Measurements from ENCODE around the gene PF4V1.
A peak's percentile ranks its signal among the peaks of the same experiment; 100 is the strongest.
"Not testable (repeated sequence)": the region's sequence is repeated elsewhere in the genome, so short reads cannot be mapped to it uniquely, and the experiment has no call there.

Gene PF4V1

GRCh38 chr4:73891739-73892405 is 38.8 kb downstream of the PF4V1 start:
- TF ChIP-seq CTCF (conservative IDR thresholded peaks at IDR 0.05; ENCODE audit: low read depth, low read length), result no peak
- no peak overlapping the region for H3K4me3 ChIP-seq (ENCODE audit: low read depth, low read length)
- peak; percentile 92 for DNase-seq (ENCODE audit: low read depth)

- TF ChIP-seq CTCF (conservative IDR thresholded peaks at IDR 0.05; ENCODE audit: low read depth, low read length), result no peak
- DNase-seq (ENCODE audit: low read depth), result no peak
- no peak overlapping the region for H3K4me3 ChIP-seq (ENCODE audit: low read depth, low read length)
Observed at GRCh38 chr4:73892966-73893365, 39.9 kb downstream of the PF4V1 start.

- H3K4me3 ChIP-seq (ENCODE audit: low read depth, low read length), result no peak overlapping the region
- no peak for TF ChIP-seq CTCF (conservative IDR thresholded peaks at IDR 0.05; ENCODE audit: low read depth, low read length)
- peak; percentile 68 for DNase-seq (ENCODE audit: low read depth)
Observed at GRCh38 chr4:73894001-73894400, 40.9 kb downstream of the PF4V1 start.

- no peak overlapping the region for H3K4me3 ChIP-seq (ENCODE audit: low read depth, low read length)
- TF ChIP-seq CTCF (conservative IDR thresholded peaks at IDR 0.05; ENCODE audit: low read depth, low read length), result no peak
- DNase-seq (ENCODE audit: low read depth), result peak; percentile 67
Observed at GRCh38 chr4:73895201-73896175, 42.4 kb downstream of the PF4V1 start.

- no peak for DNase-seq (ENCODE audit: low read depth)
- no peak for TF ChIP-seq CTCF (conservative IDR thresholded peaks at IDR 0.05; ENCODE audit: low read depth, low read length)
- no peak overlapping the region for H3K4me3 ChIP-seq (ENCODE audit: low read depth, low read length)
Observed at GRCh38 chr4:73896416-73896815, 43.3 kb downstream of the PF4V1 start.

- DNase-seq (ENCODE audit: low read depth), result peak; percentile 81
- H3K4me3 ChIP-seq (ENCODE audit: low read depth, low read length), result no peak overlapping the region
- TF ChIP-seq CTCF (conservative IDR thresholded peaks at IDR 0.05; ENCODE audit: low read depth, low read length), result no peak
Observed at GRCh38 chr4:73897380-73898136, 44.5 kb downstream of the PF4V1 start.

GRCh38 chr4:73899338-73899737 is 46.2 kb downstream of the PF4V1 start:
- DNase-seq (ENCODE audit: low read depth); H3K4me3 ChIP-seq (ENCODE audit: low read depth, low read length): not testable (repeated sequence)
